Measurements from ENCODE around the gene CPT1A. TPM values are rescaled to one million over a fixed set of nuclear protein-coding genes. Genes with fewer than 3 reads are reported as not detected.

Gene CPT1A
- polyA plus RNA-seq, 1 donor (not counting 4 experiments of a cell fraction or from before 2014, with no cell fraction given), result 12.9 TPM

DNA sequence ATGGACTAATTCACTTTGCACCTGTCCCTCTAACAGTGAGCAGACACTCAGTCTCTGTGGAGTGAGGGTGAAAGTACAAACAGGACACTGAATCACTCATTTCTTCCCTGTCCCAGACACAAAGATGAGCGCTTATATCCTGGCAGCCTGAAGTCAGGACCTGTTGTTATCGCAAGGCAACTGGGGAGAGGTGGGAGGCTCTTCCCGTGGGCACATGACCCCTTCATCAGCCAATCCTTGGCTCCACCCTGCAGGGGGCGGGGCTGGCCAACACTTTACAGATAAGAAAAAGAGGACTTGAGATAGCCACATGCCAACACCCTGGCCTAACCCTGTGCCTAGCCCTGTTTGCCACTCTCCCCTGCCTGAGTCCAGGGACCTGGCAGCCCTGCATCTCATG, 60.9 kb downstream of the CPT1A start:
- no peak for DNase-seq (ENCODE audit: low read depth, low spot score)

DNA sequence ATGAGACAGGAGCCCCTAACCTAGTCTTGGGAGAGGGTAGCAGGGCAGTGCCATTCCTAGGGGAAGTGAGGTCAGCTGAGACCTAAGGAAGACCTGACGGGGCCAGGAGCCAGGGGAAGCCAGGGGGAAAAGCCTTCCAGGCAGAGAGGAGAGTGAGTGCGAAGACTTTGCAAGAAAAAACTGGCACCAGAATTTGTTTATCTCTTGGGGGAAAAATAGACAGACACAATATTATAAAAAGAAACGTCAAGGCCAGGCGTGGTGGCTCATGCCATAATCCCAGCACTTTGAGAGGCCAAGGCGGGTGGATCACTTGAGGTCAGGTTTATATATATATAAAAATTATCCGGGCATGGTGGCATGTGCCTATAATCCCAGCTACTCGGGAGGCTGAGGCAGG, 63.5 kb downstream of the CPT1A start:
- dilution Hi-C loops (cut with MboI; ENCODE audit: extremely low pct_ligation_motif_present, low sequenced_read_pairs), result no loop called here
- Histone ChIP-seq H3K9me3 (ENCODE audit: control insufficient read depth, low read depth, low read length) (no peaks in the 10 kb centered on the region), H3K4me2 (ENCODE audit: control insufficient read depth, extremely low read depth, insufficient read depth, low read depth, low read length) (no peak overlapping the region), H2AFZ (ENCODE audit: control insufficient read depth, low read length) (no peak overlapping the region), H3K4me3 (ENCODE audit: control insufficient read depth in 2 of 3, extremely low read depth in 1 of 3, insufficient read depth in 2 of 3, low read depth in 1 of 3, low read length in 3 of 3) (no peak overlapping the region), H3K36me3 (ENCODE audit: control insufficient read depth in 2 of 2, extremely low read depth in 1 of 2, insufficient read depth in 2 of 2, low read length in 2 of 2) (peaks cover 10 to 15% of the 10 kb centered on the region in 2 experiments), H3K79me2 (ENCODE audit: control insufficient read depth, insufficient read depth, low read length) (no peaks in the 10 kb centered on the region), H3K27me3 (ENCODE audit: control insufficient read depth, extremely low read depth, insufficient read depth, low read length) (no peaks in the 10 kb centered on the region), H3K27ac (ENCODE audit: control insufficient read depth, insufficient read depth, low read length) (no peak overlapping the region), H4K20me1 (ENCODE audit: control insufficient read depth, extremely low read depth, insufficient read depth, low read length) (no peaks in the 10 kb centered on the region), H3K9me1 (ENCODE audit: control insufficient read depth, extremely low read depth, insufficient read depth, low read length) (no peaks in the 10 kb centered on the region), H3K4me1 (ENCODE audit: control insufficient read depth, extremely low read depth, insufficient read depth, low read length) (no peaks in the 10 kb centered on the region), H3K9ac (ENCODE audit: control insufficient read depth, extremely low read depth, insufficient read depth, low read length) (no peak overlapping the region)
- TF ChIP-seq EZH2 (IDR thresholded peaks at IDR 0.05; ENCODE audit: low read length) (no peak), CTCF (optimal IDR thresholded peaks at IDR 0.05 in 1 of 3, IDR thresholded peaks at IDR 0.05 in 1 of 3, conservative IDR thresholded peaks at IDR 0.05 in 1 of 3; ENCODE audit: extremely low read depth in 1 of 3, insufficient read depth in 2 of 3, low read length in 3 of 3) (no peak)
- DNase-seq (ENCODE audit: low read depth, low spot score) (no peak), FAIRE-seq (no peak)

More for the DNA sequence above, 60.9 kb downstream of the CPT1A start:
- H3K9me1 ChIP-seq (ENCODE audit: control insufficient read depth, extremely low read depth, insufficient read depth, low read length), result no peaks in the 10 kb centered on the region
- H3K27ac ChIP-seq (ENCODE audit: control insufficient read depth, insufficient read depth, low read length), result no peak overlapping the region
- H3K79me2 ChIP-seq (ENCODE audit: control insufficient read depth, insufficient read depth, low read length), result no peaks in the 10 kb centered on the region
- FAIRE-seq, result no peak
- H3K27me3 ChIP-seq (ENCODE audit: control insufficient read depth, extremely low read depth, insufficient read depth, low read length), result no peaks in the 10 kb centered on the region
- dilution Hi-C loops (cut with MboI; ENCODE audit: extremely low pct_ligation_motif_present, low sequenced_read_pairs), result no loop called here
- H3K4me2 ChIP-seq (ENCODE audit: control insufficient read depth, extremely low read depth, insufficient read depth, low read depth, low read length), result no peak overlapping the region
- no peaks in the 10 kb centered on the region for H3K9me3 ChIP-seq (ENCODE audit: control insufficient read depth, low read depth, low read length)
- H2AFZ ChIP-seq (ENCODE audit: control insufficient read depth, low read length), result no peak overlapping the region
- no peak for TF ChIP-seq EZH2 (IDR thresholded peaks at IDR 0.05; ENCODE audit: low read length)
- TF ChIP-seq CTCF (optimal IDR thresholded peaks at IDR 0.05 in 1 of 3, IDR thresholded peaks at IDR 0.05 in 1 of 3, conservative IDR thresholded peaks at IDR 0.05 in 1 of 3; ENCODE audit: extremely low read depth in 1 of 3, insufficient read depth in 2 of 3, low read length in 3 of 3), result no peak
- H3K36me3 ChIP-seq (ENCODE audit: control insufficient read depth in 2 of 2, extremely low read depth in 1 of 2, insufficient read depth in 2 of 2, low read length in 2 of 2), result peaks cover 0 to 17% of the 10 kb centered on the region in 2 experiments
- no peak overlapping the region for H3K4me3 ChIP-seq (ENCODE audit: control insufficient read depth in 2 of 3, extremely low read depth in 1 of 3, insufficient read depth in 2 of 3, low read depth in 1 of 3, low read length in 3 of 3)
- no peaks in the 10 kb centered on the region for H4K20me1 ChIP-seq (ENCODE audit: control insufficient read depth, extremely low read depth, insufficient read depth, low read length)
- H3K9ac ChIP-seq (ENCODE audit: control insufficient read depth, extremely low read depth, insufficient read depth, low read length), result no peak overlapping the region
- H3K4me1 ChIP-seq (ENCODE audit: control insufficient read depth, extremely low read depth, insufficient read depth, low read length), result no peaks in the 10 kb centered on the region
